GM12878 (cell line): ENCODE data around the gene SLC25A33. TPM values are rescaled to one million over a fixed set of nuclear protein-coding genes. Genes with fewer than 3 reads are reported as not detected.

Experiments used
- ATAC-seq: fragments of 200-7000 bp; cut with Tn5 transposase; 3 replicates; pipeline ENCODE4 v1.9.1; 2020; ENCODE audit warnings: mild to moderate bottlenecking, moderate library complexity
- BruUV-seq: library from RNA; stranded (reverse); fragments of 400-500 nt; replicated peaks from 2 replicates; lab custom pipeline; 2021; lab: Mats Ljungman, UMichigan
- CTCF ChIA-PET: fragments of 300-600 bp; sonication (Branson Sonifier 250); formaldehyde crosslinking; extraction: SDS; loops from one replicate; lab custom pipeline; 2021; ENCODE audit warnings: inconsistent platforms; lab: Yijun Ruan, JAX
- POLR2A ChIA-PET: fragments of 350-600 bp; formaldehyde crosslinking; extraction: SDS; loops from one replicate; lab custom pipeline; 2021; ENCODE audit warnings: inconsistent platforms; lab: Charles Lee
- RAD21 ChIA-PET: fragments of 300-600 bp; sonication (Branson Sonifier 250); formaldehyde crosslinking; loops from one replicate; lab custom pipeline; 2023; ENCODE audit warnings: antibody characterized with exemption; ENCODE audit not compliant: unreplicated experiment; lab: Charles Lee
- SMC1A ChIA-PET: fragments of 300-600 bp; sonication (Branson Sonifier 250); formaldehyde crosslinking; loops from one replicate; lab custom pipeline; 2023; ENCODE audit not compliant: unreplicated experiment, uncharacterized antibody; lab: Charles Lee
- DNase-seq: peaks from one replicate; pipeline ENCODE4 v3.0.0-alpha.2; 2011; ENCODE audit warnings: low read depth, low spot score
- FAIRE-seq: peaks from 3 replicates; lab custom pipeline; 2011; peaks lifted over from hg19 to GRCh38; lab: Jason Lieb, UNC
- H2AFZ ChIP-seq: 2 replicates; pipeline ENCODE4 v1.6.0; 2011; ENCODE audit warnings: low read depth, low read length, control low read depth; ENCODE audit not compliant: control insufficient read depth
- H3K27ac ChIP-seq: 2 replicates; pipeline ENCODE4 v1.5.1; 2011; ENCODE audit warnings: control low read depth; ENCODE audit not compliant: control insufficient read depth, insufficient read depth
- H3K27me3 ChIP-seq, 2 experiments: replicated peaks in 1 of 2; 2 replicates each; pipeline versions ENCODE4 v1.6.0 to v1.6.1; 2011; ENCODE audit warnings: low read length in 1 of 2; ENCODE audit not compliant: control insufficient read depth in 2 of 2, insufficient read depth in 2 of 2
- H3K36me3 ChIP-seq, 2 experiments: 2 replicates each; pipeline ENCODE4 v1.5.1; 2011; ENCODE audit warnings: low read length in 1 of 2; ENCODE audit not compliant: control insufficient read depth in 2 of 2, insufficient read depth in 2 of 2
- H3K4me1 ChIP-seq: 2 replicates; pipeline ENCODE4 v1.6.1; 2011; ENCODE audit warnings: mild to moderate bottlenecking, low read length, moderate library complexity, mixed read lengths; ENCODE audit not compliant: control insufficient read depth, insufficient read depth
- H3K4me2 ChIP-seq: 2 replicates; pipeline ENCODE4 v1.6.0; 2011; ENCODE audit warnings: control low read depth; ENCODE audit not compliant: control insufficient read depth, insufficient read depth
- H3K4me3 ChIP-seq: fragments of 200-600 bp; sonication (generic); 2 replicates; pipeline ENCODE4 v1.5.1; 2016
- H3K79me2 ChIP-seq: 2 replicates; pipeline ENCODE4 v1.6.0; 2011; ENCODE audit warnings: low read length; ENCODE audit not compliant: control insufficient read depth, insufficient read depth
- H3K9ac ChIP-seq: 2 replicates; pipeline ENCODE4 v1.8.0; 2011; ENCODE audit warnings: low read length, control low read depth, mixed read lengths; ENCODE audit not compliant: control insufficient read depth, insufficient read depth
- H3K9me3 ChIP-seq: replicated peaks from 3 replicates; pipeline ENCODE4 v1.5.1; 2011; ENCODE audit warnings: mild to moderate bottlenecking, low read length; ENCODE audit not compliant: control insufficient read depth, insufficient read depth
- H4K20me1 ChIP-seq: 2 replicates; pipeline ENCODE4 v1.6.0; 2011; ENCODE audit not compliant: control insufficient read depth, insufficient read depth
- NRF1 ChIP-seq: conservative IDR thresholded peaks from 2 replicates; pipeline ENCODE4 v1.6.1; 2011; ENCODE audit warnings: mild to moderate bottlenecking, low read depth, low read length, improper control_type of control experiment
- POLR2A ChIP-seq: IDR thresholded peaks from 2 replicates; pipeline ENCODE4 v1.6.1; 2011; ENCODE audit warnings: low read depth, mild to moderate bottlenecking, low read length
- RAD21 ChIP-seq: IDR thresholded peaks from 2 replicates; pipeline ENCODE4 v1.6.1; 2011; ENCODE audit warnings: mild to moderate bottlenecking, low read depth, low read length, moderate library complexity; ENCODE audit not compliant: insufficient read depth
- RUNX3 ChIP-seq: IDR thresholded peaks from 2 replicates; pipeline ENCODE4 v1.6.1; 2012; ENCODE audit warnings: low read length, inconsistent platforms
- SMAD5 ChIP-seq: IDR thresholded peaks from 2 replicates; pipeline ENCODE4 v1.6.1; 2016; ENCODE audit warnings: antibody characterized with exemption, low read depth
- SRF ChIP-seq, 2 experiments: IDR thresholded peaks; 2 replicates each; pipeline ENCODE4 v1.6.1; 2011; ENCODE audit warnings: low read depth in 2 of 2, low read length in 2 of 2, mild to moderate bottlenecking in 1 of 2, moderate library complexity in 1 of 2
- YBX1 ChIP-seq: fragments of 450-650 bp; IDR thresholded peaks from 2 replicates; pipeline ENCODE4 v1.6.1; 2016; ENCODE audit warnings: antibody characterized with exemption
- ZNF217 ChIP-seq: fragments of 450-650 bp; IDR thresholded peaks from 2 replicates; pipeline ENCODE4 v1.6.1; 2017; ENCODE audit warnings: antibody characterized with exemption, mild to moderate bottlenecking
- WGBS: methylation state at CpG from one replicate; pipeline ENCODE4 v1.1.6; 2016; ENCODE audit warnings: low lambda C conversion rate; ENCODE audit not compliant: insufficient replicate concordance, insufficient coverage; ENCODE audit errors: missing lambda C conversion rate; 5-methylcytosine and 5-hydroxymethylcytosine counted together
- in situ Hi-C: fragments of 300-500 bp; cut with MboI; formaldehyde crosslinking; loops from 9 replicates; pipeline ENCODE4 v1.14.3; 2018; ENCODE audit warnings: mixed read lengths
- intact Hi-C: fragments of 100-400 bp; cut with micrococcal nuclease; formaldehyde crosslinking; loops from one replicate; pipeline ENCODE4 v1.14.2; 2022; ENCODE audit not compliant: unreplicated experiment
- polyA plus RNA-seq, 11 experiments: library from polyadenylated mRNA; depleted of rRNA in 4 of 11; unstranded in 6 of 11; stranded (reverse) in 5 of 11; fragments of >200 nt; fragmentation: Nextera tagmentation in 4 of 11; fragmentation: Illumina TruSeq in 1 of 11; extraction: Ambion mirVana in 4 of 11; extraction: Trizol in 1 of 11; gene quantifications; 1 replicate in 1 of 11; 2 replicates in 10 of 11; pipeline versions ENCODE4 v1.2.1 to v1.2.3, GENCODE V29; 2011 to 2016; ENCODE audit warnings: inconsistent platforms in 2 of 11, missing spikeins in 2 of 11, low read depth in 1 of 11
- total RNA-seq, 4 experiments: library from RNA; depleted of rRNA in 3 of 4; stranded (reverse); fragments of >200 nt in 3 of 4; fragmentation: Illumina TruSeq in 1 of 4; extraction: Trizol in 1 of 4; gene quantifications; 2 replicates each; pipeline versions ENCODE4 v1.2.1 to v1.2.3, GENCODE V29; 2013 to 2021
- TF ChIP-seq, protein P1 (sequence below): IDR thresholded peaks from 2 replicates; pipeline ENCODE4 v1.6.1; 2011; ENCODE audit warnings: low read depth, low read length, improper control_type of control experiment, borderline replicate concordance
- TF ChIP-seq, protein P2 (sequence below): fragments of 450-650 bp; IDR thresholded peaks from 2 replicates; pipeline ENCODE4 v1.6.1; 2014; ENCODE audit warnings: mild to moderate bottlenecking

Gene SLC25A33
- total and polyA plus RNA-seq, 10 of the 15 experiments (the other 5 are each of a cell fraction or from before 2014, with no cell fraction given): 1.7 to 11.2 (median 8.4) TPM

GRCh38 chr1:9598316-9598700, 59.0 kb downstream of the SLC25A33 start:
- Histone ChIP-seq H3K27ac (no peak overlapping the region), H3K4me1 (peaks cover 5% of the 10 kb centered on the region), H3K4me3 (no peak overlapping the region), H3K27me3 (no peaks in the 10 kb centered on the region), H3K9ac (no peak overlapping the region), H2AFZ (no peak overlapping the region)
- 95% methylated on average over 18 of the region's 18 CpGs for WGBS
- ATAC-seq: no peak
- intact Hi-C loops: no loop called here
- ChIA-PET POLR2A (interaction anchor here (0.5 kb wide), 1 partner anchor 221 kb away, joined by 4 read pairs; no protein-coding TSS in a partner anchor), CTCF (no interaction called here)
- no peak for TF ChIP-seq ZNF217
- TF ChIP-seq, protein P1, sequence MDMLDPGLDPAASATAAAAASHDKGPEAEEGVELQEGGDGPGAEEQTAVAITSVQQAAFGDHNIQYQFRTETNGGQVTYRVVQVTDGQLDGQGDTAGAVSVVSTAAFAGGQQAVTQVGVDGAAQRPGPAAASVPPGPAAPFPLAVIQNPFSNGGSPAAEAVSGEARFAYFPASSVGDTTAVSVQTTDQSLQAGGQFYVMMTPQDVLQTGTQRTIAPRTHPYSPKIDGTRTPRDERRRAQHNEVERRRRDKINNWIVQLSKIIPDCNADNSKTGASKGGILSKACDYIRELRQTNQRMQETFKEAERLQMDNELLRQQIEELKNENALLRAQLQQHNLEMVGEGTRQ: no peak
- no peak for TF ChIP-seq SRF (IDR thresholded peaks at IDR 0.05; ENCODE audit: low read depth in 2 of 2, low read length in 2 of 2)
- TF ChIP-seq RAD21: no peak
- no peak for TF ChIP-seq POLR2A
- no peak for TF ChIP-seq YBX1
- TF ChIP-seq, protein P2, sequence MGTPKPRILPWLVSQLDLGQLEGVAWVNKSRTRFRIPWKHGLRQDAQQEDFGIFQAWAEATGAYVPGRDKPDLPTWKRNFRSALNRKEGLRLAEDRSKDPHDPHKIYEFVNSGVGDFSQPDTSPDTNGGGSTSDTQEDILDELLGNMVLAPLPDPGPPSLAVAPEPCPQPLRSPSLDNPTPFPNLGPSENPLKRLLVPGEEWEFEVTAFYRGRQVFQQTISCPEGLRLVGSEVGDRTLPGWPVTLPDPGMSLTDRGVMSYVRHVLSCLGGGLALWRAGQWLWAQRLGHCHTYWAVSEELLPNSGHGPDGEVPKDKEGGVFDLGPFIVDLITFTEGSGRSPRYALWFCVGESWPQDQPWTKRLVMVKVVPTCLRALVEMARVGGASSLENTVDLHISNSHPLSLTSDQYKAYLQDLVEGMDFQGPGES: no peak
- no peak for TF ChIP-seq RUNX3
- TF ChIP-seq SMAD5: no peak
- no peak for TF ChIP-seq NRF1
- TF ChIP-seq, all 136 proteins: peak for 0
- no TSS peak for BruUV-seq
- in situ Hi-C loops: no loop called here
- Histone ChIP-seq H3K9me3 (no peaks in the 10 kb centered on the region), H3K36me3 (peaks cover 10 to 41% of the 10 kb centered on the region in 2 experiments; a peak in 3 of 4 replicates), H3K4me2 (no peak overlapping the region), H4K20me1 (peaks cover 3% of the 10 kb centered on the region; the same call in 1 of the 2 replicates), H3K79me2 (peaks cover 13% of the 10 kb centered on the region)
- DNase-seq: no peak
- RAD21 ChIA-PET: no interaction called here
- SMC1A ChIA-PET: interaction anchor here (1.4 kb wide), 1 partner anchor 18 kb away, joined by 3 read pairs; no protein-coding TSS in a partner anchor
- FAIRE-seq: no peak
